Measurements from ENCODE around the gene NANOS1.

GRCh38 chr10:119025336-119025735 lies 4.2 kb upstream of the NANOS1 start:
- TF ChIP-seq CTCF (IDR thresholded peaks at IDR 0.05; ENCODE audit: low read depth, low read length) (no peak), MAX (IDR thresholded peaks at IDR 0.05; ENCODE audit: low read depth, low read length) (no peak), POLR2A (IDR thresholded peaks at IDR 0.05; ENCODE audit: extremely low read depth, insufficient read length) (no peak), MYC (IDR thresholded peaks at IDR 0.05; ENCODE audit: low read depth, low read length) (no peak)

All from NB4 (cell line).